HG03139 (cell line): ENCODE data around the gene GOPC.
A peak's percentile ranks its signal among the peaks of the same experiment; 100 is the strongest.

Experiments used
- ATAC-seq: cut with Tn5 transposase; IDR thresholded peaks from one replicate; pipeline ENCODE4 v1.9.1; 2021; ENCODE audit not compliant: unreplicated experiment

Gene GOPC

GRCh38 chr6:117550078-117550600, 52.2 kb downstream of the GOPC start:
- no peak for ATAC-seq

DNA sequence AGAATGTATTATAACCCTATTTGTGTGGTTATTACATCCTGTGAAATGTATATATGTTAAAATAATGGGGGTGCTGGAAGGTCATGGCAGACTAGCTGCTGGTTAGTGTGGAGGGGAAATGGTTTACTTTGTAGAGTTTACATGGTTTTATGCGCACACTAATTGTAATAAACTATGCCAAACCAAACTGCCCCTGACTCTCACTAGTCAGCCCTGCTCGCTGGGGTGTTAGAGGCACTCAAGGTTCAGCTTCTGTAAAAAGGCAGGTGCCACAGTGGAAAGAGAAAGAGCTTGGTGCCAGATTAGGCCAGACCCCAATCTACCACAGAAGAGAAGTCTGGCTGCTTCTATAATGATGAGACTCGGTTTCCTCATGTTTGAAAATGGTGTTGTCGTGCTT, 52.7 kb downstream of the GOPC start:
- no peak for ATAC-seq

- no peak for ATAC-seq
Observed at GRCh38 chr6:117548797-117549301, 53.5 kb downstream of the GOPC start.

DNA sequence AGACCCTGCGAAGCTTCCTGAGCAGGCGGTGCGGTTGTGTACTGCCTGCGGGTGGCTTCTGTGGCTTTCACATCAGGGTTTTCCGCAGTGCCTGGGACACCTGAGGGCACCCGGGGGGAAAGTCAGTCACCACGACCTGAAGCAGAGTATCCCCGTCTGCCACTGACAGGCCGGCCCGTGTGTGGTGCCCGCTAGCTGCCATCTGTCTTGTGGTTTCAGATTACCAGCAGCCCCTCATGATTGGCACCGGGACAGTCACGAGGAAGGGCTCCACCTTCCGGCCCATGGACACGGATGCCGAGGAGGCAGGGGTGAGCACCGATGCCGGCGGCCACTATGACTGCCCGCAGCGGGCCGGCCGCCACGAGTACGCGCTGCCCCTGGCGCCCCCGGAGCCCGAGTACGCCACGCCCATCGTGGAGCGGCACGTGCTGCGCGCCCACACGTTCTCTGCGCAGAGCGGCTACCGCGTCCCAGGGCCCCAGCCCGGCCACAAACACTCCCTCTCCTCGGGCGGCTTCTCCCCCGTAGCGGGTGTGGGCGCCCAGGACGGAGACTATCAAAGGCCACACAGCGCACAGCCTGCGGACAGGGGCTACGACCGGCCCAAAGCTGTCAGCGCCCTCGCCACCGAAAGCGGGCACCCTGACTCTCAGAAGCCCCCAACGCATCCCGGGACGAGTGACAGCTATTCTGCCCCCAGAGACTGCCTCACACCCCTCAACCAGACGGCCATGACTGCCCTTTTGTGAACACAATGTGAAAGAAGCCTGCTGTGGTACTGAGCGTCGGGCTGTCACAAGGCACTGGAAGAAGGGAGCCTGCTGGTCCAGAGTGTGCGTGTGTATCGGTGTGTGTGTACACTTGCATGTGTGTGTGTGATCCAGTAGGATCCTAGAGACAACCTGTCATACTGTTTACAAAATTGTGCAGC, 54.4 kb downstream of the GOPC start:
- ATAC-seq: peak; percentile 47

DNA sequence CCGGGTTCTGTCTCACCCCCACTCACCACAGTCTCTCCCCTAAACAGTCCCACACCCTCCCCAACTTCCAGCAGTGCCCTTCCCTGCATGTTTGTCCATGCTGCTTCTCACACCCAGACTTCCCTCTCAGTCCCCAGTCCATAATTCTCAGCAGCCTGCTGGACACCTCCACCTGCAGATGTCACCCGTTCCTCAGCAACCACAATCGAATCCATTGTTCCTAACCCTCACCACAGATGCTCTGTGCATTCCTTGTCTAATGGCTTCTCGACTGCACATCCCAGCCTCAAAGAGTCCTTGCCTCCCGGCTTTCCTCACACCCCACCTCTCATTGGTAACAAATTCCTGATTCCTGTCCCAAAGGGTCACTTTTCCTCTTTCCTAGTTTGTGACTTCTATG, 55.6 kb downstream of the GOPC start:
- no peak for ATAC-seq

- ATAC-seq: no peak
Observed at GRCh38 chr6:117545161-117545595, 57.1 kb downstream of the GOPC start.

DNA sequence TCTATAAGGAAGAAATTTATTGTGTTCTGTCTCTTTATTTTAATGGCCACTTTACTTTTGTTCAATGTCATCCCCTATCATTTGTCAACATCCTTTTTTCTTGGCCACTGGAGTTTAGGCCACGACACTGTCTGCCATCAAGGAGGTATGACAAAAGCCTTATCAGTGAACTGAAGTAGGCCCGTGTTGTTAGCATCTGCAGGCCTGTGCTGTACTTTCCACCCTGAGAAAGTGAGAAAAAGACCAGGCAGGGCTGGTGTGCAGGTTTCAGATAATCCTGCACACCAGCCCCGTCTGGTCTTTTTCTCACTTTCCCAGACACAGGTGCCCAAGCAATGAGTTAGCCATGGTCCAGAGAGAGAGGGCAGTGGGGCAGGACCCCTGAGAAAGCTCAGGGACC, 57.6 kb downstream of the GOPC start:
- ATAC-seq: no peak

DNA sequence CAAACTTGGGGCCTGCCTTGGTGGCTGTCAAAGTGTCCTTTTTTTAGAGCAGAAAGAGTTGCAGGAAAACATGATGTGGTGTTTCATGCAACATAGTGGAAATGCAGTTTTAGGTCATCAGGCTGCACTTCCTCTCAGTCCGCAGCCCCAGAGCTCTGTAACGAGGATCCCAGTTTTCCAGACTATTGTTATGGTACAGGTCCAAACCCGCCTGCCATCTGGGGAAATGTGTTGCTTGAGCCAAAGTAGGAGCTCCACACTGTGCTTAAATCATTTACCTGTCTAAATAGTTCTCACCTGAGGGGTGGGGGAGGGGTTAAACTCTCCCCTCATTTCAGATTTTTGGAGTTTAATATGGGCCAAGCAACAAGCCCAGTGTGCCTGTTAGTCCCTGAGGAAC, 59.8 kb downstream of the GOPC start:
- no peak for ATAC-seq

DNA sequence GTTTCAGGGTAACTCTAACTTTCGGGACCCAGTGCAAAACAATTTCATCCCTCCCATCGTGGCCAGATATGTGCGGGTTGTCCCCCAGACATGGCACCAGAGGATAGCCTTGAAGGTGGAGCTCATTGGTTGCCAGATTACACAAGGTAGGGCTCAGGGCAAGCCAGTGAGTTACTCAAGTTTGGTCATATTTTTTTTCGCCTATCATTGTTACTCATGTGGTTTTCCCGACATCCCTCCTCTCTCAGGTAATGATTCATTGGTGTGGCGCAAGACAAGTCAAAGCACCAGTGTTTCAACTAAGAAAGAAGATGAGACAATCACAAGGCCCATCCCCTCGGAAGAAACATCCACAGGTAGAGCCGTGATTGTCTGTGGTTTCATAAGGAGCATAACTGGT, 61.6 kb downstream of the GOPC start:
- ATAC-seq: no peak

DNA sequence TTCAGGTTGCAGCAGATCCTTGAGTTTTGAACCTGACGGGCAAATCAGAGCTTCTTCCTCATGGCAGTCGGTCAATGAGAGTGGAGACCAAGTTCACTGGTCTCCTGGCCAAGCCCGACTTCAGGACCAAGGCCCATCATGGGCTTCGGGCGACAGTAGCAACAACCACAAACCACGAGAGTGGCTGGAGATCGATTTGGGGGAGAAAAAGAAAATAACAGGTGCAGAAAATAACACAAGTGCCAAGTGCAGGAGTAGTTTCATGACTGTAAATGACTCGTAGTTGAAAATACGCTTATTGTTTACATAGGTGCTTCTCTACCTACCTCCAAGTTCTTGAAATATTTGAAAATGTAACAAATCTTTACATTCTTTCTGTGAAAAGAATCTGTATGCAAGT, 63.7 kb downstream of the GOPC start:
- ATAC-seq: no peak

GRCh38 chr6:117536317-117536716, 66.0 kb downstream of the GOPC start:
- no peak for ATAC-seq

GRCh38 chr6:117534974-117535373, 67.3 kb downstream of the GOPC start:
- no peak for ATAC-seq

DNA sequence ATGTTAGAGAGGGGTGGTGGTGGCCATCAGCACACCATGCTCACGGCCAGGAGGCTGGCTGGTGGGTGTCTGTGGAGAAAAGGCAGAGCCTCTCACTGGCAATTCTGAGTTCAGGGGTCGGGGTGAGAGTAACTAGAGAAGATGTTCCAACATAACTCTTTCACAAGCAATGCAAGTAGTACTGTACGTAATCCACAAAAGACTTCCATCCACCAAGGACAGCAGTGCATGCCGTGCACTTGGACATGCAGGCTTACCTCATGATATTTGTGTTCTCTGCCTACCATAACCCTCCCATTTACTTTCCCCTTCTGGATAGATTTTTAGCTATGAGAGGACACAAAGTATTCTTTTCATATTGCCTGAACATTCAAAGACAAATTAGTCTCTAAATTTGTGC, 68.5 kb downstream of the GOPC start:
- no peak for ATAC-seq

GRCh38 chr6:117531809-117532725, 70.2 kb downstream of the GOPC start:
- ATAC-seq: no peak

DNA sequence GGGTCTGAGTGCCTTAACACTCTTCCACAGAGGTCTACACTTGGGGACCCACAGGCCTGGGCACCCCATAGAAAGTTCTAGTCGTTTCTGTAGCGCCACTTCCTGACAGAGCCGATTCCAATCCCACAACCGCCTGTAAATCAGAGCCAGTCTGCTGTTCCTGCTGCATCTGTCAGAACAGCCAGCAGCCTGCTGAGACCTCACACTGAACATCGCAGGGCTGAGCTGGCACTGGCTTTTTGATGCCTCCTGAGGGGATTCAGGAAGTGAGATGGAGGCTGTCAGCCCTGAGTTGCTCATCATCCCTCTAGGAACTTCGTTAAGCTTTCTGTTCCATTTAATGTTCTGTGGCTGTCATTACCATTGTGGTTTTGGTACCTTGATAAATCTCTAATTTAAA, 71.0 kb downstream of the GOPC start:
- ATAC-seq: no peak

- ATAC-seq: no peak
Observed at GRCh38 chr6:117530467-117531242, 71.7 kb downstream of the GOPC start.

GRCh38 chr6:117525607-117526006, 76.7 kb downstream of the GOPC start:
- ATAC-seq: no peak

DNA sequence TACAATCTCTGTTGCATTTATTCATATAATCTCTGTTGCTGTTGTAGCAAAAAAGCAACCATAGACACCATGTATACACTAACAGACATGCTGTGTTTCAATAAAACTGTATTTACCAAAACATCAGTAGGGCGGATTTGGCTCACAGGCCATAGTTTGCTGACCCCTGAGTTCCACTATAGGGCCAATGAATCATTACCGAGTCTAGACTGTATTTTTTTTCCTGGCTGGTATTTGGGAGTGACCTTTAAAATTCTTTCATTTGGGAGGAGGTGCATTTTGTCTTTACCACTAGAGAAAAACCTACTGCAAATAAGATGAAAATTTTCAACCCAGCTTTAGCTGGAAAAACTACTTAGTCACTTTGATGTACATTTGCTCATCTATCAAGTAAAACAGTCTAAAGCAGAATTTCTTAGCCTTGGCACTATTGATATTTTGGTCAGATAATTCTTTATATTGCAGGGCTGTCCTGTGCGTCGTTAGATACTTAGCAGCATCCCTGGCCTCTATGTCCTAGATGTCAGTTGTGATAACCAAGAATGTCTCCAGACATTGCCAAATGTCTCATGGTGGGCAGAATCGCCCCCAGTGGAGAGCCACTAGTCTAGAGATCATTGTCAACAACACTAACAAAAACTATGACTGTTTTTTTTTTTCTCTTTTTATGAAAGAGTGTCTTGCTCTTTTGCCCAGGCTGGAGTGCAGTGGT, 80.4 kb downstream of the GOPC start:
- ATAC-seq: no peak

DNA sequence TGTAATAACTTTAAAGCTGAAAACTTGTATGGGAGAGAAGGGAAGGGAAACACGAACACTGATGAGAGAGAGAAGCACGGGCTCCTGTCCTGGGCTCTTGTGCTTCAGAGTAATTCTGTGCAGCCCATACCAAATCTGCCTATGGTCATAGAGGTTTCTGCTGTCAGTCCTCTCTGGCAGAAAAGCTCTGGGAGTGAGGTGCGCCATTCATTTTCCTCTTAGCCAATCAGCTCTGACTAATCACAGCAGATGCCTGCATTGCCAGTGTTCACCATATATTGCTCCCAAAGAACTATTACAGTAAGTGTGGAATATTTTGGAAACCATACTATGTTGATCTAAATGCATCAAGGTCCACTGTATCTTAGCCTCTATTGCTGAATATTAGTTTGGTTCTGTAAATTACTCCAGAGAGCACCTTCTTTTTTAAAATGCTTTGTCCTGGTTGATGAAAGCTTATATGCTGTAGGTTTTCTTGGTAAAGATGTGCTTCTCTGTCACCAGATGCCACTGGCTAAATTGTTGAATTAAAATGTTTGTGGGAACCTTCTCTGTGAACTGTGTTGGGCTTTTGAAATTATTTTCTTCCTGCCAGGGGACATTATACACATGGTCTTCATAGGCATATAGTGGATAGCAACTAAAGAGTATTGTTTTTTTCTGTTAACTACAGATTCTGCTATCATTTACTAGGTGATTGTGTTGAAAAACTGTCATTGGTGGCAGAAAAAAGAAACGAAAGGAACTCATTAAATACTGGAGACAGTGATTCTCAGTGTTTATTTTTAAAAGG, 81.5 kb downstream of the GOPC start:
- no peak for ATAC-seq
